ENCODE data around the gene SPATA2L.

The SPATA2L gene

GRCh38 chr16:89712274-89712781 lies 10.8 kb upstream of the SPATA2L start:
- peak; percentile 35 for DNase-seq (ENCODE audit: low read depth)
- peak overlapping the region; percentile 63 for H3K4me3 ChIP-seq (replicated peaks; ENCODE audit: low read depth, low read length)
- TF ChIP-seq CTCF (IDR thresholded peaks at IDR 0.05; ENCODE audit: low read length, missing control alignments) = no peak

- TF ChIP-seq CTCF (IDR thresholded peaks at IDR 0.05; ENCODE audit: low read length, missing control alignments) = no peak
- peak; percentile 66 for DNase-seq (ENCODE audit: low read depth)
- H3K4me3 ChIP-seq (replicated peaks; ENCODE audit: low read depth, low read length) = peak overlapping the region; percentile 63
These were observed 10.2 kb upstream of the SPATA2L start for GRCh38 chr16:89711601-89712273.

GRCh38 chr16:89710709-89711564 lies 9.4 kb upstream of the SPATA2L start:
- DNase-seq (ENCODE audit: low read depth) = no peak
- no peak overlapping the region for H3K4me3 ChIP-seq (replicated peaks; ENCODE audit: low read depth, low read length)
- TF ChIP-seq CTCF (IDR thresholded peaks at IDR 0.05; ENCODE audit: low read length, missing control alignments) = no peak

GRCh38 chr16:89709716-89710432 lies 8.4 kb upstream of the SPATA2L start:
- no peak overlapping the region for H3K4me3 ChIP-seq (replicated peaks; ENCODE audit: low read depth, low read length)
- DNase-seq (ENCODE audit: low read depth) = no peak
- no peak for TF ChIP-seq CTCF (IDR thresholded peaks at IDR 0.05; ENCODE audit: low read length, missing control alignments)

- DNase-seq (ENCODE audit: low read depth) = no peak
- H3K4me3 ChIP-seq (replicated peaks; ENCODE audit: low read depth, low read length) = no peak overlapping the region
- TF ChIP-seq CTCF (IDR thresholded peaks at IDR 0.05; ENCODE audit: low read length, missing control alignments) = no peak
These were observed 7.7 kb upstream of the SPATA2L start for GRCh38 chr16:89709166-89709565.

GRCh38 chr16:89708481-89708931 lies 7.0 kb upstream of the SPATA2L start:
- no peak for DNase-seq (ENCODE audit: low read depth)
- no peak for TF ChIP-seq CTCF (IDR thresholded peaks at IDR 0.05; ENCODE audit: low read length, missing control alignments)
- no peak overlapping the region for H3K4me3 ChIP-seq (replicated peaks; ENCODE audit: low read depth, low read length)
